ENCODE measurements around the gene PPM1F.

PPM1F gene

DNA sequence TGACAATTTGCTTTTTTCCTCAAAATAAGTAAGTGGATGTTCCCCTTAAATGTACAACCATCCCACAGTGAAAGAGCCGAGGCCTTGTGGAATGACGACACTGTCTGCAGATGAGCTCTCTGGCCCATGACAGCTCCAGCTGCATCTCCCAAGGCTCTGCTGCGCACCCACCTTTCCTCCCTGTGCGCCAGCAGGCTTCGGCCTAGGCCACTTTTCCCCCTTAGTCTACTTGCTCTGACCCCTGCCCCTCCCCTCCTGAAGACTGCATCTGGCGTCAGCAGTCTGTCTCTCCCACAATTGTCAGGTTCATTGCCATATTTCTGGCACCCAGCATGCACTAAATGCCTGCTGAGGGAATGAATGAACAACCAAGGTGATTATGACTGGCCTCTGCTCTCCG lies 27.9 kb upstream of the PPM1F start:
- H3K9ac ChIP-seq (ENCODE audit: low read length), result peak overlapping the region; percentile 32
- no peaks in the 10 kb centered on the region for H3K27me3 ChIP-seq (ENCODE audit: control insufficient read depth in 1 of 2, insufficient read depth in 1 of 2, low read length in 2 of 2)
- no peak overlapping the region for H4K91ac ChIP-seq (ENCODE audit: low read length)
- no peak overlapping the region for H2BK5ac ChIP-seq (ENCODE audit: low read depth, low read length, poor library complexity, severe bottlenecking)
- no peak overlapping the region for H3K4ac ChIP-seq (ENCODE audit: low read depth in 1 of 2, low read length in 2 of 2)
- no peak overlapping the region for H3K4me3 ChIP-seq (ENCODE audit: insufficient read depth in 1 of 2, low read depth in 1 of 2, low read length in 2 of 2)
- no peak overlapping the region for H3K14ac ChIP-seq (ENCODE audit: low read length in 2 of 2)
- H3K4me2 ChIP-seq (ENCODE audit: low read length, poor library complexity, severe bottlenecking), result no peak overlapping the region
- H3K27ac ChIP-seq (ENCODE audit: low read length, poor library complexity, severe bottlenecking), result no peak overlapping the region
- H2BK12ac ChIP-seq (ENCODE audit: low read length in 2 of 2), result no peak overlapping the region
- no peak overlapping the region for H2AK5ac ChIP-seq (ENCODE audit: low read length, severe bottlenecking)
- no peak overlapping the region for H2AFZ ChIP-seq (ENCODE audit: low read depth, low read length)
- peaks cover 38% of the 10 kb centered on the region for H3K79me1 ChIP-seq (replicated peaks; ENCODE audit: low read length, poor library complexity, severe bottlenecking)
- no peak overlapping the region for H3K23ac ChIP-seq (ENCODE audit: low read length in 2 of 2)
- peaks cover 7% of the 10 kb centered on the region for H3K4me1 ChIP-seq (ENCODE audit: control insufficient read depth, insufficient read depth, low read depth, low read length)
- DNase-seq, result no peak
- WGBS, result 99% methylated on average over 7 of the region's 7 CpGs
- H3K9me3 ChIP-seq (ENCODE audit: control insufficient read depth, low read length), result no peaks in the 10 kb centered on the region
- H2BK15ac ChIP-seq (ENCODE audit: low read depth, poor library complexity, severe bottlenecking), result no peak overlapping the region
- H4K8ac ChIP-seq (ENCODE audit: low read length), result no peak overlapping the region
- H3K36me3 ChIP-seq (ENCODE audit: control insufficient read depth in 1 of 2, insufficient read depth in 2 of 2, low read depth in 1 of 2, low read length in 2 of 2), result peaks cover 13 to 28% of the 10 kb centered on the region in 2 experiments
- H3K18ac ChIP-seq (ENCODE audit: low read depth in 1 of 2, low read length in 2 of 2), result no peak overlapping the region
- H2BK120ac ChIP-seq (ENCODE audit: low read depth, low read length), result no peak overlapping the region

DNA sequence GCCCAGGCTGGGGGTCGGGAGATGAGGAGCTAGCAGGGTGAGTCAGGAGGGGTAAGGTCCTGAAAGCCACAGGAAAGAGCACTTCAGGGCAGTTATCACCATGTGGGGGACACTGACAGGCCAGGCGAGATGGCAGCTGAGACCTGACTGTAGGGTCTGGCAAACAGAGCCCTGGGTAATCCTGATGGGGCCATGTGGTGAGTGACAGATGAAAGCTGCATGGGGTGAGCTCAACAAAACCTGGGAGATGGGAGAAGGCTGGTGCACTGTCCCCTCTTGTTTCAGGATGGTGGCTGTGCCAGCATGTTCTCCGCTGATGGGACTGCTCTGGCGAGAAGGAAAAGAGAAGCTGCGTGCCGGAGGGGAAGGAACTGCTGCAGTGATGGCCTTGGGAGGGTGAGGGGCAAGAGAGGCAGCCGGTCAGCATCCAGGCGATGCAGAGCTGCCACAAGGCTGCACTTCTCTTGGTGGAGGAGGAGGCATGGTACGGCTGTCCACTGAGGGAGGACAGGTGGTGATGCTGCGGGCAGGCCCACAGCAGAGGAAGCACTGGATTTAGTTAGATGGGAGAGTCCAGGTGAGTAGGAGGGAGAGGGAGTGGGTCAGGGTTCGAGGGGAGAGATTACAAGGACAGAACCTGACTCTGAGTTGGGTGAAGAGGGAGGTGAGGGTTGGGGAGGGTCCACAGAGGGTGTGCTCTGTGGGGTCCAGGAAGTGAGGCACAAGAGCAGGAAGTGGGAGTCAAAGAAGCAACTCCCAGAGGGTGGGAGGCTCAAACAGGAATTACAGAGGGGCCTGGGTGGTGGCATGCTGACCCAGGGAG lies 26.1 kb upstream of the PPM1F start:
- Histone ChIP-seq H2BK120ac (ENCODE audit: low read depth, low read length) (no peak overlapping the region), H2BK15ac (ENCODE audit: low read depth, poor library complexity, severe bottlenecking) (no peak overlapping the region), H3K4me2 (ENCODE audit: low read length, poor library complexity, severe bottlenecking) (no peak overlapping the region), H2BK12ac (ENCODE audit: low read length in 2 of 2) (no peak overlapping the region), H4K91ac (ENCODE audit: low read length) (no peak overlapping the region), H2BK5ac (ENCODE audit: low read depth, low read length, poor library complexity, severe bottlenecking) (no peak overlapping the region), H2AK5ac (ENCODE audit: low read length, severe bottlenecking) (no peak overlapping the region), H3K36me3 (ENCODE audit: control insufficient read depth in 1 of 2, insufficient read depth in 2 of 2, low read depth in 1 of 2, low read length in 2 of 2) (peaks cover 31 to 46% of the 10 kb centered on the region in 2 experiments), H3K9ac (ENCODE audit: low read length) (no peak overlapping the region), H4K8ac (ENCODE audit: low read length) (no peak overlapping the region), H3K9me3 (ENCODE audit: control insufficient read depth, low read length) (no peaks in the 10 kb centered on the region), H3K4me3 (ENCODE audit: insufficient read depth in 1 of 2, low read depth in 1 of 2, low read length in 2 of 2) (no peak overlapping the region), H3K18ac (ENCODE audit: low read depth in 1 of 2, low read length in 2 of 2) (no peak overlapping the region), H3K27me3 (ENCODE audit: control insufficient read depth in 1 of 2, insufficient read depth in 1 of 2, low read length in 2 of 2) (no peaks in the 10 kb centered on the region), H3K4me1 (ENCODE audit: control insufficient read depth, insufficient read depth, low read depth, low read length) (peaks cover 7% of the 10 kb centered on the region), H2AFZ (ENCODE audit: low read depth, low read length) (no peak overlapping the region), H3K23ac (ENCODE audit: low read length in 2 of 2) (no peak overlapping the region), H3K14ac (ENCODE audit: low read length in 2 of 2) (no peak overlapping the region), H3K4ac (ENCODE audit: low read depth in 1 of 2, low read length in 2 of 2) (no peak overlapping the region), H3K79me1 (replicated peaks; ENCODE audit: low read length, poor library complexity, severe bottlenecking) (peaks cover 53% of the 10 kb centered on the region), H3K27ac (ENCODE audit: low read length, poor library complexity, severe bottlenecking) (no peak overlapping the region)
- no peak for DNase-seq
- 96% methylated on average over 11 of the region's 11 CpGs for WGBS

GRCh38 chr22:21977814-21978213 lies 25.2 kb upstream of the PPM1F start:
- Histone ChIP-seq H3K14ac (ENCODE audit: low read length in 2 of 2) (no peak overlapping the region), H2BK12ac (ENCODE audit: low read length in 2 of 2) (no peak overlapping the region), H2AFZ (ENCODE audit: low read depth, low read length) (no peak overlapping the region), H3K4me2 (ENCODE audit: low read length, poor library complexity, severe bottlenecking) (no peak overlapping the region), H3K27ac (ENCODE audit: low read length, poor library complexity, severe bottlenecking) (no peak overlapping the region), H3K9me3 (ENCODE audit: control insufficient read depth, low read length) (no peaks in the 10 kb centered on the region), H2AK5ac (ENCODE audit: low read length, severe bottlenecking) (no peak overlapping the region), H3K79me1 (replicated peaks; ENCODE audit: low read length, poor library complexity, severe bottlenecking) (peaks cover 53% of the 10 kb centered on the region), H2BK120ac (ENCODE audit: low read depth, low read length) (no peak overlapping the region), H3K36me3 (ENCODE audit: control insufficient read depth in 1 of 2, insufficient read depth in 2 of 2, low read depth in 1 of 2, low read length in 2 of 2) (peaks cover 41 to 56% of the 10 kb centered on the region in 2 experiments), H3K18ac (ENCODE audit: low read depth in 1 of 2, low read length in 2 of 2) (no peak overlapping the region), H3K9ac (ENCODE audit: low read length) (no peak overlapping the region), H3K23ac (ENCODE audit: low read length in 2 of 2) (no peak overlapping the region), H3K4ac (ENCODE audit: low read depth in 1 of 2, low read length in 2 of 2) (no peak overlapping the region), H3K27me3 (ENCODE audit: control insufficient read depth in 1 of 2, insufficient read depth in 1 of 2, low read length in 2 of 2) (no peaks in the 10 kb centered on the region), H4K91ac (ENCODE audit: low read length) (no peak overlapping the region), H3K4me1 (ENCODE audit: control insufficient read depth, insufficient read depth, low read depth, low read length) (peaks cover 7% of the 10 kb centered on the region), H2BK15ac (ENCODE audit: low read depth, poor library complexity, severe bottlenecking) (no peak overlapping the region), H4K8ac (ENCODE audit: low read length) (no peak overlapping the region), H3K4me3 (ENCODE audit: insufficient read depth in 1 of 2, low read depth in 1 of 2, low read length in 2 of 2) (no peak overlapping the region), H2BK5ac (ENCODE audit: low read depth, low read length, poor library complexity, severe bottlenecking) (no peak overlapping the region)
- 100% methylated on average over 1 of the region's 1 CpG for WGBS
- no peak for DNase-seq

DNA sequence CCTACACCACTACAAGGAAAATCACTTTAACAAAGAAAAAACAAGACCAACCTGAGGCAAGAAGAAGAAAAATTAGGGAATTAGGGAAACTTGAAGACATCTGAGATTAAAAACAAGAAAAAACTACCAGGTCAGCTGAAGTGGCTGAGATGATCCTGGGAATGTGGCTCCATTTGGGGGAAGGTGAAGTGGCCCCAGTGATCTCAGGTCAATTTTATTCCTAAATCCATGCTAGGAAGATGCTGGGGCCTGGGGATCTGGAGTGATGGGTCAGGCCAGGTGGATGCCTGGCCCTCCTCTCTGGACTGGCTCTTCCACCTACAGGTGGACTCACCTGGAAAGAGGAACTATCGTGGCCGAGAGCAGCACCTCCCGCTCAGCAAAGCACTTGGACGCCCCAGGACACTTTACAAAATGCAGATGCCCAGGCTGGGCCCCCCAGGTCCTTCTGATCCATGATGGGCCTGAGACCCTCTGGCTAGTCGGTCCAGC lies 23.3 kb upstream of the PPM1F start:
- Histone ChIP-seq H2BK120ac (ENCODE audit: low read depth, low read length) (no peak overlapping the region), H3K9ac (ENCODE audit: low read length) (no peak overlapping the region), H3K27ac (ENCODE audit: low read length, poor library complexity, severe bottlenecking) (no peak overlapping the region), H2AFZ (ENCODE audit: low read depth, low read length) (no peak overlapping the region), H3K36me3 (ENCODE audit: control insufficient read depth in 1 of 2, insufficient read depth in 2 of 2, low read depth in 1 of 2, low read length in 2 of 2) (peaks cover 60 to 73% of the 10 kb centered on the region in 2 experiments), H4K8ac (ENCODE audit: low read length) (no peak overlapping the region), H3K4me3 (ENCODE audit: insufficient read depth in 1 of 2, low read depth in 1 of 2, low read length in 2 of 2) (no peak overlapping the region), H3K9me3 (ENCODE audit: control insufficient read depth, low read length) (no peaks in the 10 kb centered on the region), H2BK12ac (ENCODE audit: low read length in 2 of 2) (no peak overlapping the region), H3K14ac (ENCODE audit: low read length in 2 of 2) (no peak overlapping the region), H3K23ac (ENCODE audit: low read length in 2 of 2) (no peak overlapping the region), H4K91ac (ENCODE audit: low read length) (no peak overlapping the region), H2AK5ac (ENCODE audit: low read length, severe bottlenecking) (no peak overlapping the region), H3K4me1 (ENCODE audit: control insufficient read depth, insufficient read depth, low read depth, low read length) (peaks cover 5% of the 10 kb centered on the region), H3K4ac (ENCODE audit: low read depth in 1 of 2, low read length in 2 of 2) (no peak overlapping the region), H2BK5ac (ENCODE audit: low read depth, low read length, poor library complexity, severe bottlenecking) (no peak overlapping the region), H3K79me1 (replicated peaks; ENCODE audit: low read length, poor library complexity, severe bottlenecking) (peaks cover 54% of the 10 kb centered on the region), H3K27me3 (ENCODE audit: control insufficient read depth in 1 of 2, insufficient read depth in 1 of 2, low read length in 2 of 2) (no peaks in the 10 kb centered on the region), H2BK15ac (ENCODE audit: low read depth, poor library complexity, severe bottlenecking) (no peak overlapping the region), H3K4me2 (ENCODE audit: low read length, poor library complexity, severe bottlenecking) (no peak overlapping the region), H3K18ac (ENCODE audit: low read depth in 1 of 2, low read length in 2 of 2) (no peak overlapping the region)
- 99% methylated on average over 5 of the region's 5 CpGs for WGBS
- no peak for DNase-seq

Measured in mesenchymal stem cell (in vitro differentiated cells and primary cell).